GM13976 (cell line): ENCODE results near the gene YIPF3.

Source experiments
- DNase-seq: peaks from one replicate; pipeline ENCODE4 v3.0.0; 2012; ENCODE audit warnings: low spot score
- in situ Hi-C: fragments of 300-500 bp; cut with MboI; formaldehyde crosslinking; loops from one replicate; pipeline ENCODE4 v1.12.0; 2022; ENCODE audit warnings: low sequenced_read_pairs, mixed read lengths, inconsistent platforms; ENCODE audit not compliant: unreplicated experiment
- TF ChIP-seq, protein P1 (sequence below): IDR thresholded peaks from 2 replicates; pipeline ENCODE4 v1.5.1; 2012; ENCODE audit warnings: borderline replicate concordance, mild to moderate bottlenecking; ENCODE audit not compliant: insufficient read depth; ENCODE audit errors: extremely low read depth, missing control alignments, control extremely low read depth

The YIPF3 gene

DNA sequence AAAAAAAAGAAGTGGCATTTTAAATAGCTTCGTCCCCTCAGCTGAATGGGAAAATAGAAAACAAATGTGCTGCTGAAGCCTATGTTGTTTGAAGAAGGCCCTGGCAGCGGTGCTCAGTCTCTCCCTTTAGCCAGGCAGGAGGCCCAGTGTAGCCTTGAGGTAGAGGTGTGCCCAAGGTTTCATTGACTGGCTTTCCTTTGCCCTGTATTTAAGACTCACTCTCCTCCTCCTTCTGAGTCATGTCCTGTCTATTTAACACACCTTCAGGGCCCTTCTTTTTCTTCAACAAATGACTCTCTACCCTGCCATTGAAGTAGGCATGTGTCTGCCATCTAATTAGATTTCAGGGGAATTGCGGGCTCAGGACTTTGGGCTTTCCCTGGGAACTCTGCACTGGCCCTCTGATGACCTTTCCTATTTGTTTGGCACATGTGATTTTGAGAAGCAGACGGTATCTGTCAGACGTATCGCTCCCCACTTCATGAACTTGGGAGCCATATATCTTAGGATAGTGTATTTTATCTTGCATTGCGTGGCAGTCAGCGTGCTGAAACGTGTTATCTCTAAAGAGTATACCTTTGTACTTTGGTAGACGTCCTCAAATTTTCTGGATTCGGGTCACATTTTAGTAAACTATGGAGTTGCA, 35.0 kb downstream of the YIPF3 start:
- in situ Hi-C loops: loop anchor here (25.0 kb wide), 1 partner anchor 219 kb away; no protein-coding TSS in a partner anchor
- TF ChIP-seq, protein P1, sequence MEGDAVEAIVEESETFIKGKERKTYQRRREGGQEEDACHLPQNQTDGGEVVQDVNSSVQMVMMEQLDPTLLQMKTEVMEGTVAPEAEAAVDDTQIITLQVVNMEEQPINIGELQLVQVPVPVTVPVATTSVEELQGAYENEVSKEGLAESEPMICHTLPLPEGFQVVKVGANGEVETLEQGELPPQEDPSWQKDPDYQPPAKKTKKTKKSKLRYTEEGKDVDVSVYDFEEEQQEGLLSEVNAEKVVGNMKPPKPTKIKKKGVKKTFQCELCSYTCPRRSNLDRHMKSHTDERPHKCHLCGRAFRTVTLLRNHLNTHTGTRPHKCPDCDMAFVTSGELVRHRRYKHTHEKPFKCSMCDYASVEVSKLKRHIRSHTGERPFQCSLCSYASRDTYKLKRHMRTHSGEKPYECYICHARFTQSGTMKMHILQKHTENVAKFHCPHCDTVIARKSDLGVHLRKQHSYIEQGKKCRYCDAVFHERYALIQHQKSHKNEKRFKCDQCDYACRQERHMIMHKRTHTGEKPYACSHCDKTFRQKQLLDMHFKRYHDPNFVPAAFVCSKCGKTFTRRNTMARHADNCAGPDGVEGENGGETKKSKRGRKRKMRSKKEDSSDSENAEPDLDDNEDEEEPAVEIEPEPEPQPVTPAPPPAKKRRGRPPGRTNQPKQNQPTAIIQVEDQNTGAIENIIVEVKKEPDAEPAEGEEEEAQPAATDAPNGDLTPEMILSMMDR: no peak
- DNase-seq: no peak

DNA sequence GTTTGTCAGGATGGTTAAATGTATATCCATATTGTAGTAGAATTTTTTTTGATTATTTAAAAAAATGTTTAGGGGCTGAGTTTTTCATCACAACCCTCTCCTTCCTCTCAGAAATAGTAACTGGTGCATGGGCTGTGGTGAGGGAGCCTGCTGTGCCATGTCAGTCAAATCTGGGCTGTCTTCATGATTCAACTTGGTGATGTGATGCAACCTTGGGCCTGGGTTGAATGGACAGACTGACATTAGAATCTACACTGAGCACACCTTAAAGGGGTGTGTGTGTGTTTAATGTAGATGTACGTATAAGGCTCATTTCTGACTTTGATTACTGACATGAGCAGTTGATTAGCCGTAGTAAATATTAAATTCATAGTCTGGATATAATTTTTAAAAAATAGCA, 35.7 kb downstream of the YIPF3 start:
- no peak for DNase-seq
- in situ Hi-C loops: loop anchor here (25.0 kb wide), 1 partner anchor 219 kb away; no protein-coding TSS in a partner anchor
- TF ChIP-seq, protein P1: no peak

DNA sequence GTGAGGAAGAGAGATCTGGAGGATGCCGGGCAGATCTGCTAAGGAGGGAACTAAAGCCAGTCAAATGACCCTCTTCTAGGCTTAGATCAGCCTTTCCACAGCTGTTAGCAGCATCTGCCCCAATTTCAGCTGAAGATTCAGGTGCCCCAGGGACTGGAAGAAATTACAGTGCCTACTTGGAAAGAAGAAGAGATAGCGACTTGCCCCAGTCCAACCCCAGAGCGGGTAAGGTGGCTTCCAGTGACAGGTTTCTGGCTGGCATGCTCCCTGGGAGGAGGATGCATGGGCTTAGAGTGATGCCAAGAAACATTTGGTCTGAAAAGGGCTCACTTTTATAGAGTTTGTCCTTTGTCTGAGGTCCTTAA, 38.7 kb downstream of the YIPF3 start:
- no peak for DNase-seq
- TF ChIP-seq, protein P1: no peak
- in situ Hi-C loops: loop anchor here (25.0 kb wide), 1 partner anchor 216 kb away; no protein-coding TSS in a partner anchor

DNA sequence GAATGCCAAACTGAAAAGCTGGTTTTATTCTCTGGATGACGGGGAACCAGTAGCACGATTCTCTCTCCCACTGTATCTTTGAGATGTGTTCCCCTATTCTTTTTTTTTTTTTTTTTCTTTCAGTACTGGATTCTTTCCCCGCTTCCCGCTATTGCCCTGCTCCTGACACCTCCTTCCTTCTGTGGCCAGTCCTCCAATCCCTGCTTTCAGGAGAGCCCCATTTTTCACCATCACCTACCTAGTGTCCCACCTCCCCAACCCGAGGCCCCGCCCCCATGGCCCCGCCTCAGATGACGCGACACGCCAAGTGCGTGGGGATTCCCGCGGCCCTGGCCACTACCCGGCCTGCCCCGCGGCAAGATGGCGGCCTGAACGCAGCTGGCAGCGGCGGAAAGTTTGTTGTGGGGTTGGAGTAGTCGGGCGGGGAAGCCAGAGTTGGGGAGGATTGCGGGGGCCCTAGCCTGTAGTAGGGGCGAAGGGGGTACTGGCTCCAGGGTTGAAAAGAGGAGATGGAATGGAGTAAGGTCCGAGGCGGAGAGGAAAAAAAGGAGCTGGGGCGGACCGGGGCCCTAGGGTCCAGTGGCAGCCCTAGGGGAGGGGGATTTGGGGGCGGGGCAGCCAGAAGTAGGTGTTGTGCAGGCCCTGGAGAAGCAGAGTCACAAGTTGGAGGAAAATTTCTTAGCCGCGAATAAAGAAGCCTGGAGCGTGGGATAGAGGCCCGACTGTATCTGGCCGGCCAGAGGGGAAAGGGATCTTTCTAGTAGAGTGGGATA, 39.3 kb downstream of the YIPF3 start, which contains the start of gene TJAP1:
Gene TJAP1 (plus strand): TSS at position 336 of the 773 bp plus-strand sequence. CDS start 21,432 bp downstream, outside the sequence.
- DNase-seq: peak; percentile 97
- TF ChIP-seq, protein P1: no peak
- in situ Hi-C loops: loop anchor here (25.0 kb wide), 1 partner anchor 215 kb away; no protein-coding TSS in a partner anchor

DNA sequence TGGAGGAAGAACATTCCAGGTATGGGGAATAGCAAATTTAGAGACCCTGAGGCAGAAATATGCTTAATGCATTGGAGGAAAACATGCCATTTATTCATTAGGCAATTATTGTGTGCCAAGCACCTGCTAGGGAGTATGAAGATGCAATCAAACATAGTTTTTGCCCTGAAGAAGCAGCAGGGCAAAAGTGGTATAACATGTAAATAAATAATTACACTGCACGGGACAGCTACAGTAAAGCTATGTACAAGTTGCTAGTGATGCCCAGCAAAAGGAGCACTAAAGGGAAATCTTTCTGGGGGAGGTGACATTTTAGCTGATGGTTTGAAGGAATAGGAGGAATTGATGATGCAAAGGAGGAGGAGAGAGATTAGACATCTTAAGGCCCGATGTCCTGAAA, 40.0 kb downstream of the YIPF3 start:
- TF ChIP-seq, protein P1: no peak
- in situ Hi-C loops: loop anchor here (25.0 kb wide), 1 partner anchor 214 kb away; no protein-coding TSS in a partner anchor
- no peak for DNase-seq

DNA sequence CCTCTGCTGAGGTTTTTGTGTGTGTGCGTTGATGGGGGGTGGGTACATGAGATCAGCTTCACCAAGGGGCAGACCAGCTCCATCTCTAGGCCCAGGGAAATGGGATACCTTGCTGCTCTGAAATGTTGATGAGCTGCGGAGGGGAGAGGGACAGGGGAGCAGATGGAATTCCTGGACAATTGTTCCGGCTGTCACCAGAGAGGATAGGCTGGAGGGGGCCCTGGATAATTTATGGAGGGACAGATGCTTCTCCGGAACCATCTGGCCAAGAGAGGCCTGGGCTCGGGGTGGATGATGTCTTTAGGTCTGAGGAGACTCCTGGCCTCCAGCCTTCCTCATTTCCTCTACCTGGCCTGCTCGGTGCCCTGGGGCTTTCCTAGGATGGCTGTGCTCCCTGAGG, 41.2 kb downstream of the YIPF3 start:
- TF ChIP-seq, protein P1: no peak
- in situ Hi-C loops: loop anchor here (25.0 kb wide), 1 partner anchor 213 kb away; no protein-coding TSS in a partner anchor
- DNase-seq: no peak
